ENCODE measurements around the gene HTT. TPM values are rescaled to one million over a fixed set of nuclear protein-coding genes. Genes with fewer than 3 reads are reported as not detected.
A peak's percentile ranks its signal among the peaks of the same experiment; 100 is the strongest.

HTT gene
- polyA plus RNA-seq, 3 donors, result 1.8 to 27.1 (median 3.0) TPM

GRCh38 chr4:3130201-3130600 lies 55.7 kb downstream of the HTT start:
- no peak for TF ChIP-seq CTCF (IDR thresholded peaks at IDR 0.05)
- intact Hi-C loops (cut with micrococcal nuclease), result no loop called here
- no peak overlapping the region for H2AFZ ChIP-seq (ENCODE audit: insufficient read depth, low read depth, low read length, poor library complexity, severe bottlenecking)
- H3K36me3 ChIP-seq (replicated peaks in 1 of 2; ENCODE audit: control insufficient read depth in 1 of 2, insufficient read depth in 2 of 2, low read length in 2 of 2), result peaks cover 92 to 100% of the 10 kb centered on the region in 2 donors
- H3K4me1 Mint-ChIP-seq, result no peaks in the 10 kb centered on the region
- H3K36me3 Mint-ChIP-seq, result peaks cover 86 to 96% of the 10 kb centered on the region in 2 donors
- H3K9ac ChIP-seq (ENCODE audit: insufficient read depth, low read length, poor library complexity, severe bottlenecking), result no peak overlapping the region
- peak overlapping the region in 1 of 7 donors; percentile 68 for H3K27ac Mint-ChIP-seq
- no peak for DNase-seq
- no peaks in the 10 kb centered on the region for H3K9me3 ChIP-seq (replicated peaks in 1 of 2; ENCODE audit: control insufficient read depth in 1 of 2, insufficient read depth in 1 of 2, low read length in 2 of 2)
- no peak overlapping the region for H3K27ac ChIP-seq (ENCODE audit: low read depth in 1 of 2, low read length in 2 of 2)
- no peaks in the 10 kb centered on the region for H3K4me1 ChIP-seq (ENCODE audit: control insufficient read depth in 1 of 2, insufficient read depth in 2 of 2, low read length in 2 of 2)
- peaks cover 0 to 1% (median 0%) of the 10 kb centered on the region in 3 donors for H3K27me3 Mint-ChIP-seq (ENCODE audit: low read depth in 3 of 3)
- no peaks in the 10 kb centered on the region for H3K27me3 ChIP-seq (ENCODE audit: control insufficient read depth in 2 of 2, insufficient read depth in 2 of 2, low read length in 2 of 2)
- no peak overlapping the region for H3K4me3 ChIP-seq (replicated peaks in 1 of 3; ENCODE audit: low read depth in 2 of 3, low read length in 3 of 3)
- no CpG with 5 or more reads among the region's 3 CpGs for WGBS (ENCODE audit: insufficient coverage)
- no peaks in the 10 kb centered on the region for H3K79me2 ChIP-seq (ENCODE audit: insufficient read depth, low read length)
- no peak overlapping the region for H3K4me2 ChIP-seq (replicated peaks; ENCODE audit: extremely low read depth, low read length, poor library complexity, severe bottlenecking)
- H4K20me1 ChIP-seq (ENCODE audit: insufficient read depth, low read length), result no peaks in the 10 kb centered on the region
- no peaks in the 10 kb centered on the region for H3K9me3 Mint-ChIP-seq
- H3K4me3 Mint-ChIP-seq, result no peak overlapping the region

GRCh38 chr4:3130826-3131225 lies 56.3 kb downstream of the HTT start:
- WGBS (ENCODE audit: insufficient coverage), result 84% methylated on average over 4 of the region's 4 CpGs
- TF ChIP-seq CTCF (IDR thresholded peaks at IDR 0.05), result no peak
- no peaks in the 10 kb centered on the region for H3K4me1 ChIP-seq (ENCODE audit: control insufficient read depth in 1 of 2, insufficient read depth in 2 of 2, low read length in 2 of 2)
- Mint-ChIP-seq H3K36me3 (peaks cover 87 to 97% of the 10 kb centered on the region in 2 donors), H3K4me3 (no peak overlapping the region), H3K9me3 (no peaks in the 10 kb centered on the region), H3K27me3 (ENCODE audit: low read depth in 3 of 3) (peaks cover 0 to 1% (median 0%) of the 10 kb centered on the region in 3 donors), H3K27ac (peak overlapping the region in 1 of 7 donors; percentile 70), H3K4me1 (no peaks in the 10 kb centered on the region)
- H3K27ac ChIP-seq (ENCODE audit: low read depth in 1 of 2, low read length in 2 of 2), result no peak overlapping the region
- intact Hi-C loops (cut with micrococcal nuclease), result no loop called here
- H3K9ac ChIP-seq (ENCODE audit: insufficient read depth, low read length, poor library complexity, severe bottlenecking), result no peak overlapping the region
- peaks cover 92 to 100% of the 10 kb centered on the region in 2 donors for H3K36me3 ChIP-seq (replicated peaks in 1 of 2; ENCODE audit: control insufficient read depth in 1 of 2, insufficient read depth in 2 of 2, low read length in 2 of 2)
- no peak overlapping the region for H2AFZ ChIP-seq (ENCODE audit: insufficient read depth, low read depth, low read length, poor library complexity, severe bottlenecking)
- H3K9me3 ChIP-seq (replicated peaks in 1 of 2; ENCODE audit: control insufficient read depth in 1 of 2, insufficient read depth in 1 of 2, low read length in 2 of 2), result no peaks in the 10 kb centered on the region
- no peaks in the 10 kb centered on the region for H3K79me2 ChIP-seq (ENCODE audit: insufficient read depth, low read length)
- H3K4me2 ChIP-seq (replicated peaks; ENCODE audit: extremely low read depth, low read length, poor library complexity, severe bottlenecking), result no peak overlapping the region
- no peaks in the 10 kb centered on the region for H4K20me1 ChIP-seq (ENCODE audit: insufficient read depth, low read length)
- DNase-seq, result no peak
- H3K27me3 ChIP-seq (ENCODE audit: control insufficient read depth in 2 of 2, insufficient read depth in 2 of 2, low read length in 2 of 2), result no peaks in the 10 kb centered on the region
- no peak overlapping the region for H3K4me3 ChIP-seq (replicated peaks in 1 of 3; ENCODE audit: low read depth in 2 of 3, low read length in 3 of 3)
